GM19372 (cell line): Measurements from ENCODE around the gene SYNCRIP.
"Not testable (repeated sequence)": the region's sequence is repeated elsewhere in the genome, so short reads cannot be mapped to it uniquely, and the experiment has no call there.

ENCODE experiments used
- ATAC-seq: cut with Tn5 transposase; IDR thresholded peaks from one replicate; pipeline ENCODE4 v1.9.1; 2021; ENCODE audit warnings: mild to moderate bottlenecking, low read depth, moderate library complexity; ENCODE audit not compliant: unreplicated experiment

SYNCRIP gene

DNA sequence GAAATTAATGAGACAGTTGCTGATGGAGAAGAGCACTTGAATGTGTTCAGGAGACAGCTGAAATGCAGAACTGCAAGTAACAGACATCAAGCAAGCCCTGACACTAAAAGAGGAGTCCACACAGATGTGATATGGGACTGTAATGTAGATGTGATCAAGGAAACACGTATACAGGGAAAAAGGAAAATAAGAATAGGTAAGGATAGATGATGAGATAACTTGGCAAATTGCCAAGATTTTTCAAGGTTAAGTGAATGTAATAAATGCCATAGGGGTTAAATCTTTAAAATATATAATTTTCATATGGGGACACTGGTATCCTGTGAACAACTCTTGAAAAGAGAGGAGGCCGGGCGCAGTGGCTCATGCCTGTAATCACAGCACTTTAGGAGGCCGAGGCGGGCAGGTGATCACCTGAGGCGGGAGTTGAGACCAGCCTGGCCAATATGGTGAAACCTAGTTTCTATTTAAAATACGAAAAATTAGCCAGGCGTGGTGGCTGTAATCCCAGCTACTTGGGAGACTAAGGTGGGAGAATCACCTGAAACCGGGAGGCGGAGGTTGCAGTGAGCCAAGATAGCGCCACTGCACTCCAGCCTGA, 41.9 kb downstream of the SYNCRIP start:
- ATAC-seq: no peak

DNA sequence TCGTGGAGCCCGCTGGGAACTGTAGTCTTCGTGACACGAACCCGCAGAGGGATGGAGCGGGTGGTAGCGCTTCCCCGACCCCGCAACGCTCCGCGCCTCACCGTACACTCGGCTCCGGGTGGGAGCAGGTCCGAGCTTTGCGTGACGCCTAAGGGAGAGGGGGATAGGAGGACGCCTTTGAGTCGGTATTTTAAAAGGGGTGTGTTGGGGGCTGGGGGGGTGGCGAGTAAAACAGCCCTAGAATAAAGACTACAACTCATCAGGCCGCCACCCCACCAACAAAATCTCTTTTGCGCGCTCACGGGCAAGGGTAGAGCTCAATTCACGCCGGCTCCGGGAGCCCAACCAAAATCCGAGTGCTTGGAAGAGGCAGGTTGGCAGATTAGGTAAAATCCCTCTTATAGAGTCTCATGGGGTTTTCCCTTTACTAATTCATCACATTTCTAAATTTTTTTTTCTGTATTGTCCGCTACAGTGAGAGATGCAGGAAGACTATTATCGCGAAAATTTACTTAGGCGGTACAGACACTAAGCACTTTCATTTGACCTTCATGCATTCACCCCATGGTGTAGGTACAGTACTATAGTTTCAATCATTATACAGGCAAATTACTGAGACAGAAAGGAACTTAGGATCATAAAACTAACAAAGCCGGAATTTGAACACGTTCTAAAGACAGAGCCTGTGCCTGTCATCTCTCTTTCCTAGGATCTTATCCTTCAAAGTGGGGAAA, 48.3 kb downstream of the SYNCRIP start:
- ATAC-seq: peak; percentile 2

DNA sequence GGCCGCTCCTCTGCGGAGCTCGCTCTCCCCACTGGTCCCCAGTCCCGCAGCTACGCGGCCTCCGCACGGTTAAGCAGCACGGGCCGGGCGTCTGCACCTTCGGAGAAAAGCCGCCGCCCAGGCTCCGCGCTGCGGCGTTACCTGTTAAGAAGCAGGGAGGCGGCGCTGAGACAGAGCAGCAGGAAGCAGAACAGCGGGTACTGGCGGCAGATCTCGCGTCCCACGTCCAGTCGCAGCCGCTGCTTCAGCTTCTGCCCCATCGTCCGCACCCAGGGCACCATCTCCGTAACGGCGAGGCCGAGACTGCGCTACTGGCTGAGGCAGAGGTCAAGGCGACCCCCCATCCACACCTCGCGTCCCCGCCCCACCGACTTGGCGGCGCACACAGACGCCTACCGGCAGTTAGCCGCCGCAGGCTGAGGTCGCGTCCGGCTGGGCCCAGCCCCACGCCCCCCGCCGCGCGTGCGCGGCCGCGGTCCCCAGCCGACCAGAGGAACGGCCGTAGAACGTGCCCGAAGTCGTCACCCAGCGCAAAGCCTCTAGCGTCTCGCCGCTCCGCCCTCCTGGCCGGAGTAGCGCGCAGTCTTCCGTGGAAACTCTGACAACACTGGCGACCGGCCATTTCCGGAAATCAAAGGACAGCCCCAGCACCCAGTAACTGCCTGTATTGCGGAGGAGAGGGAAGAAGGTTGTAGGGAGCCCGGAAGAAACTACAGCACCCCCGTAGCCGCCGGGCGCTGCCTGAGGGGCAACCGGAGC, 49.1 kb downstream of the SYNCRIP start, which contains the start of gene SNX14:
SNX14 (minus strand) TSS at position 421 of the 759 bp plus-strand sequence; CDS start at position 281, 140 bp downstream.
- peak; percentile 86 for ATAC-seq

DNA sequence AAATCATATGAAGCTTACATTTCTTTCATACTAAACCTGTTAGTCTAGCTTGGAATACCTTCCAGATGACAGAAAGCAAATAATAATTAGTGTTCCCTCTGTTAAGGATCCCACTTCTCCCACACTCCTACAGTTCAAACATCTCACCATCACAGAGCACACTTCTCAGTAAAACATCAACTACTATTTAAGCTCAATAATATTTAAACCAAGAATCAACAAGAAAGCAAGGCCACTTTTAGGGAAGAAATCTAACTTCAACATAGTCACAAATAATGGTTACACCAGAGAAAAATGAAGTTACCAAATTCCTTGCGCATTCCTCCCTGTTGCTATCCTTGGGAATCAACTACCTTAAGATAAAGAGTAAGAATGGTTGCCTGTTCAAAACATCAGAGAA, 50.7 kb downstream of the SYNCRIP start:
- ATAC-seq: no peak

DNA sequence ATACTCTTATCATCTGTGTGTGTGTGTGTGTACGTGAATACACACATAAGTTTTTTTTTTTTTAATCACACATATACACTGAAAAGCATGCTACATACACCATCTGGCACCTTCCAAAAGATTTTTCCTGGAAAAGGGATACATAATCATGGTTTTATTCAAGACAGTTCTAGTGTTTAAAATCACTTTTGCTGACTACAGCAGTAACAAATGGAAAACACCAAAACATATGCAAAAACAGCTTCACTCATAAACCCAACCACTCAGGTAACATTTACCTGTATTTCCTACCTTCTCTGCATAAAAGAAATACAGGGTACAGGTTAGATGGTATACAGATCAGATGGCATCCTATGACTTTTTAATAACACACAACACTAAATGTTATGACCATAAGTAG, 51.5 kb downstream of the SYNCRIP start:
- no peak for ATAC-seq

DNA sequence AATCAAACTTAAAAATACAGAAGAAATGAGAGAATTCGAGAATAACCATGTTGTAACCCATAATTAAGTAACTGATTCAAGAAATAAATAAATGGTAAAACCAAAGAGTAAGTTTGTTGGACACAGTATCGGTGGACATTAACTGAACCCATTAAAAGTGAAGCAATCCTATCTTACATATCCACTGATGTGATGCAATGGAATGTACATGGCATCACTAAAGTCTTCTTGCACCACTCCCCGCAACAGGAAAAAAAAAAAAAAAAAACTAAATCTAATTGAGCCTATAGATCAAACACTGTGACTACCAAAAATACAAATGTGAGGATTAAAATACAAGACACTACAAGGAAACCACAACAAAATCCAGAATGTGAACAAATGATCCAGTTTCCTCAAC, 56.9 kb downstream of the SYNCRIP start:
- ATAC-seq: no peak

DNA sequence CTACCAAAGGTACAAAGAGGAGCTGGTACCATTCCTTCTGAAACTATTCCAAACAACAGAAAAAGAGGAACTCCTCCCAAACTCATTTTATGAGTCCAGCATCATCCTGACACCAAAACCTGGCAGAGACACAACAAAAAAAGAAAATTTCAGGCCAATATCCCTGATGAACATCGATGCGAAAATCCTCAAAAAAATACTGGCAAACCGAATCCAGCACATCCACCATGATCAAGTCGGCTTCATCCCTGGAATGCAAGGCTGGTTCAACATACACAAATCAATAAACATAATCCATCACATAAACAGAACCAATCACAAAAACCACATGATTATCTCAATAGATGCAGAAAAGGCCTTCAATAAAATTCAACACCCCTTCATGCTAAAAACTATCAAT, 59.9 kb downstream of the SYNCRIP start:
- ATAC-seq: not testable (repeated sequence)

DNA sequence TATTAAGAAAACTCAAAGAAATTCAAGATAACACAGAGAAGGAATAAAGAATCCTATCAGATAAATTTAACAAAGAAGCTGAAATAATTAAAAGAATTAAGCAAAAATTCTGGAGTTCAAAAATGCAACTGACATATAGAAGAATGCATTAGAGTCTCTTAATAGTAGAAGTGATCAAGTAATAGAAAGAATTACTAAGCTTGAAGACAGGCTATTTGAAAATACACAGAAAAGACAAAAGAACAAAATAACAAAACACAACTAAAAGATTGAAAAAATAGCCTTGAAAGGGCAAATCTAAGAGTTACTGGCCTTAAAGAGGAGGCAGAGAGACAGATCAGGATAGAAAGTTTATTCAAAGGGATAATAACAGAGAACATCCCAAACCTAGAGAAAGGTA, 61.1 kb downstream of the SYNCRIP start:
- ATAC-seq: no peak

DNA sequence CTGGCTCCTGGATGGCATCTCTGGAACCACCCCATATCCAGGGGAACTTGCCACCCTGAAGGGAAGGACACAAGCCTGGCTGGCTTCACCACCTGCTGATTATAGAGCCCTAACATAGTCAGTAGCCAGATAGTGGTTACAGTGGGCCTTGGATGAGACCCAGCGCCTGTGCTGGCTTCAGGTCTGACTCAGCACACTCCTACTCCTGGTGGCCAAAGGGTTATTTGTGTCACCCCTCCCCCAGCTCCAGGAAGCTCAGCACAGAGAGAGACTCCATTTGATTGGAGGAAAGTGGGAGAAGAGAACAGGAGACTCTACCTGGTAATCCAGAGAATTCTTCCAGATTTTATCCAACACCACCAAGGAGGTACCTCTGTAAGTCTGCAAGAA, 61.8 kb downstream of the SYNCRIP start:
- ATAC-seq: no peak

DNA sequence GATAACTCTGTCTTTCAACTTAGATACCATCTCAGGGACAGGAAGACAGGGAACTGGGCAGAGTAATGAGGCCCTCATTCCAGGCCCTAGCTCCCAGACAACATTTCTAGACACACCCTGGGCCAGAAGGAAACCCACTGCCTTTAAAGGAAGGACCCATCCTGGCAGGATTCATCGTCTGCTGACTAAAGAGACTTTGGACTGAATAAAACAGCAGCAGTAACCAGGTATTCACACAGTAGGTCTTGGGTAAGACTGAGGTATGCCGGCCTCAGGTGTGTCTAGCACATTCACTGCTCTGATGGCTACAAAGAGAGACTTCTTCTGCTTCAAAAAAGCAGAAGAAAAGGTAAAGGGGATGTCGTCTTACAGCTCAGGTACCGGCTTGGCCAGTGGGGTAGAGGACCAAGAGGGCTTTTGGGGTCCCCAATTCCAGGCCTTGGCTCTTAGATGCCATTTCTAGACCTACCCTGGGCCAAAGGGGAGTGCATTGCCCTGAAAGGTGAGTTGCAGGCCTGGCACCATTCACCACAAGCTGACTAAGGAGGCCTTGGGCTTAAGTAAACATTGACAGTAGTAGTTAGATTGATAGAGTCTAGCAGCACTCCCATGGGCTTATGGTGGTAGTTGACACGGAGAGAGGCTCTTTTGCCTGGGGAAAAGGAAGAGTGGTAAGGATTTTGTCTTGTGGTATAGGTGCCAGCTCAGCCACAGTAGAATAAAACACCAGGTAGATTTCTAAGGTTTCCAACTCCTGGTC, 62.4 kb downstream of the SYNCRIP start:
- no peak for ATAC-seq

DNA sequence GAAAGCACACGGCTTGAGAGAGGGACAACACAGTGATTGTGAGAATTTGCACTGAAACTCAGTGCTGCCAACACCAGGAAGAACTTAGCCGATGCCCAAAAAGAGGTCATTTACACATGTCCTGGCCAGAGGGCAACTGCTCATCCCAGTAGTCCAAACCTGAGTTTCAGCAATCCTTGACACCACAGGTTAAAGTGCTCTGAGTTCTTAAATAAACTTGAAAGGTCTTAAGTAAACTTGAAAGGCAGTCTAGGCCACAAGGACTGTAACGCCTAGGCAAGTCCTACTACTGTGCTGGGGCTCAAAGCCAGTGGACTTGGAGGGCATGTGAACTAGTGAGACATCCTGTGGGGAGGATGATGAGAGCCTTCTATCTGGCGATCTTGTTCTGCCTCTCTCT, 63.1 kb downstream of the SYNCRIP start:
- no peak for ATAC-seq

DNA sequence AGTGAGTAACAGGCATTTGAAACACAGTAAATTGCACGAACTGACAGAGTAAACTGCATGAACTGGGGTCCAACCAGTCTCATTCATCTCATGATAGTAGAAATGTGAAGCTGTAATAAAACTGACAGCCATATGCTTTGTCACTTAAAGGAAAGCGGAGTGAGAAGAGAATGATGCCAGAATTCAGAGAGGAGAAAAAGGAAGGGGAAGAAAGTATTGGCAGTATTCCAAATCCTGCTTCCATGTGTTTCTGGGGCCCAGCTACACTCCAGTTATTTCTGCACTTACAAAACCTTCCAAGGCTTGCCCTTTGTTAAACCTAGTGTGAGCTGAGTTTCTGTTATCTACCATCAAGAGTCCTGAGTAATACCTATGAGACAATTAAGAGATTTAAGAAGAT, 66.2 kb downstream of the SYNCRIP start:
- no peak for ATAC-seq

DNA sequence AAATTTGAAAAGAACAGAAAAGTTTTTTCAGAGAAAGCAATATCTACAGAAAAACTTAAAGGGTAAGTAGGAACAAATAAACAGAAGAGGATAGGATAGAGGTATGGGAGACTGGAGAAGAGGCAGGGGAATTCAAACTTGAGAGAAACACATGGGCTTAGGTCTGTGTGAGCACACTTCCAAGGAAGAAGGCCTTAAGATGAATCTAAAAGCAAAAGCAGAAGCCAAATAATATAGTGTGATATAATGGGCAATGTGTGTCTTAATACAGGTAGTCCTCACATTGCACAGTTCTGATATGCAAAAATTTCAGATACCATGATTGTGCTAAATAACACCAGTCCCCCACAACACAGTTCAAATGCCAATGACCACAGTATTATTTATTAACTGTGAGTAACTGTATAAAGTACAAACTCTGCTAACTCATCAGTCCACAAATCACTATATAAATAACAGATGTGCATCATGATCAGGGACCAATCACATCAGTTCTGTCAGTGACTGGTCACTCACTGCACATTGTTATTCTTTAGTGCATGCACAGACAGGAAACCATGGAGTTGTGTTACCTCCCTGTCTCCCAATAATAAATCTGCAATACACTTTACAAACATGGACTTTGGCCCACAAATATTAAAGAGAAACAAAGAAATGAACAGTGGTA, 67.6 kb downstream of the SYNCRIP start:
- no peak for ATAC-seq

DNA sequence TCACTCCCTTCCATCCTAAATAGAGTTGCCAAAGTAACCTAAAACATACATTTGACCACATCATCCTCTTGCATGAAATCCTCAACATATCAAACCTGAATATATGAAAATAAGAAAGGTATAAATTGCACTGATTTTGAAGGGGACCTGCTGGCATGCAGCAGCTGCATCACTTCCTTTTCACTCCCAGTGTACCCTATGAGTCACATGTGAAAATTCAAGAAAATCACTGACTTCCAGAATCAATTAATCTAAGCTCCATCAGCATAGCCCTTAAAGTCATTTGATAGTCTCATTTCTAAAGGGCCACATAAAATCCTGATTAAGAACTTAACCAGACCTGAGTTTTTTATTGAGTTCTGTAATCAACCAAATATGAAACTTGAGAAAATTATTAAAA, 73.4 kb downstream of the SYNCRIP start:
- no peak for ATAC-seq

DNA sequence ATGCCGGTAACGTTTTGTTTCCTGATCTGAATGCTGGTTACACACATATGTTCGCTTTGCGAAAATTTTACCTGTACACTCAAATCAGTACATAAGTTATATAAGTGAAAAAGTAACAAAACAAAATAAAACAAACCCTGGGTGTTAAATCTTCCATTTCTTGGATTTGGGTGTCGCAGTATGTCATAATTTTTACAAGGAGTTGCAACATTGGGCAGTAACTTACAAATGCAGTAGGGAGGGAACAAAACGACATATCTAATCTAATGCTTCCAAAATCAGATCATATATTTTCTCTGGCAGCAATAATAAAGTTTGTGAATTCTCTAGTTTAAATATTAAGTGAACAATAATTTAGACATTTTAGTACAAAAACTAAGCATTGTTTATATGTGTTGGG, 74.3 kb downstream of the SYNCRIP start:
- no peak for ATAC-seq

DNA sequence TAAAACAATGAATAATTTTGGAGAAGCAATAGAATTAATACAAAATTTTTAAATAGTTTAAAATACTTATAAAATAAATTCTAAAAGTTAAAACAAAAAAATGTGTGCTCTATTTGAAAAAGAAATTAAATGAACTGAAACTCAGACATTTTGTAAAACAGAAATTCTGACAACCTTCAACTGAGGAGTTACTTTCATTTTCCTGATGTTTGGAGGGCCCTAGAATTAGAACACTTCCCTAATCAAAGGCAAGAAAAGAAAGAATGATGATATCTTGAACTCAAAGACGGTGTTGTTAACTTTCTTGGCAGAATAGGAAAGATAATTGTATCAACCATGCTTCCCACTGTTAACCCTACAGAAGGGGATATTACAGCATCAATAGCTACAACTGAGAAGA, 77.0 kb downstream of the SYNCRIP start:
- ATAC-seq: no peak

DNA sequence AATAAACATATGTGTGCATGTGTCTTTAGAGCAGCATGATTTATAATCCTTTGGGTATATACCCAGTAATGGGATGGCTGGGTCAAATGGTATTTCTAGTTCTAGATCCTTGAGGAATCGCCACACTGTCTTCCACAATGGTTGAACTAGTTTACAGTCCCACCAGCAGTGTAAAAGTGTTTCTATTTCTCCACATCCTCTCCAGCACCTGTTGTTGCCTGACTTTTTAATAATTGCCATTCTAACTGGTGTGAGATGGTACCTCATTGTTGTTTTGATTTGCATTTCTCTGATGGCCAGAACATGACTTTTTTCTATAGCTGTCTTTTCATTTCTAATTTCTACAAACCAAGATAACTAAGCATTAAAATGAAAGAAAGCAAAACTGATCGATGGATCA, 78.5 kb downstream of the SYNCRIP start:
- ATAC-seq: not testable (repeated sequence)
